DMS 273 treated with DMSO at 0.1 percent for 48 hours (cell line): Measurements from ENCODE around the gene CCDC141.

Experiments
- DNase-seq: peaks from one replicate; lab custom pipeline; 2025; lab: John Stamatoyannopoulos, UW

CCDC141 gene

DNA sequence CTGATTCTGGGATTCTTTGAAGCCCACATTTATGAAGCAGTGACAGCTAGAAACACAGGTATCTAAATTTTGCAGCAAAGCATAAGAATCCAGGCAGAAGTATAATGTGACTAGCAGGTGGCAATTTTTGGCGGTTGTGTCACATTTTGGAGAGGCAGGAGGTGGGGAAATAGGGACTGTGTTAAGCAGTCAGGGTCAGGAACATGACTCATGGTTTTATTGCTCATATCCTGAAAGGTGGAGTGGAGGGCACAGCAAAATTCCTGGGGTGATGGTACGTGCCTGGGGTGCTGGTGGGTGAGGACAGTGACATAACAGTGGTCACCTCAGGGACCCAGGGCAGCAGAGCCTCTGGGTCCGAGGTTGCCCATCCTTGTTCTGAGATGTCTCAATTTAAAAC, 179.2 kb downstream of the CCDC141 start:
- no peak for DNase-seq

DNA sequence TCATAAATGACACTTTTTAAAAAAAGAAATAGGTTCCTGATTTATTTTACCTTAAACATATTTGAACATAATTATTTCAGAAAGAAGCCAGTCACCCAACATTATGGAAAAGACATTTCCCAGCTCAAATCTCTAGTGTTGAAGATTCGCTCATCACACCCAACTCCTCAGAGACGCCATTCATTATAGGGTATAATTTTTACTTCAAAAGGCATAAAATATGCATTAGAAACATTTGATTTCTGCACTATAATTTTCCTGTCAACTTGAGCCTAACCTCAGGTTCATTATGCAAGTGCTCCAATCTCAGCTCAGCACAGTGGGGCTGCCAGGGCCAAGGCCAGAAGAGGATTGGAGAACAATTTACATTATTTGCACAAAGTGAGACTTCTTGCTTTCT, 183.9 kb downstream of the CCDC141 start:
- DNase-seq: no peak

DNA sequence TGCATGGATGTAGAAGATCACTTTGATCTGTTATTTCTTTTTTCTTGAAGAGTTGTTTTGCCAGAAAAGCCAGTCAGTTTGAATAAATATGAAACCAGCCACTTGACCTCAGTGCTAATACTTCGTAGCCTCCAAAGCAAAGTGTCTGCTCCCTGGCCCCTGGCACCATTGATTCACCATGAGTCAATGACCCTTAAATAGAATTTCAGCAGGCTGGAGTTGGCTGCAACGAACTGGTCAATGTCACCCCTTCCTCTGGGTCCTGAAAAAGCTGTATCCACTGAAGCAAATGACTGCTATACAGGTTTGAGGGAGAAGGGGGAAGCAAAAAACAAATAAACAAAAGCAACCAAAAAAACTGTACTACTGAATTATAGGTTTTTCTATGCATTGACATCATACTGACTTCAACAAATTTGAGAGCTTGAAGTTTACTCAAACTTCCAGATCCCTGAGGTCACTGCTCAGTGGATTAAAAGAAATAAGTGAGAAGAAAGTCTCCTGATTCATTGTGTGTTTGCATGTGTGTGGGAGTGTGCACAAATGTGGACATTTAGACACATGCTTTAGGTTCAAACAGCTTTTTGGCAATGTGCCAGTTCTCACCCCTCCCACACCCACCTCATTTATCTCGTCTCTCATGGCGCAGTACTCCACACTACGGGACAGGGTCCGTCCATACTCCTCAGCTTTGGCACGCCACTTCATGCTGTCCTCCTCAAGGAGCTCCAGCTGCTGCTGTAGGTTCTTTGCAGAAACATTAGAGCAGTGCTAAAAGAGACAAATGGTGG, 184.6 kb downstream of the CCDC141 start:
- DNase-seq: no peak

- no peak for DNase-seq
Measured at GRCh38 chr2:178863856-178864620, 185.9 kb downstream of the CCDC141 start.

- DNase-seq: no peak
Measured at GRCh38 chr2:178863130-178863855, 186.6 kb downstream of the CCDC141 start.

DNA sequence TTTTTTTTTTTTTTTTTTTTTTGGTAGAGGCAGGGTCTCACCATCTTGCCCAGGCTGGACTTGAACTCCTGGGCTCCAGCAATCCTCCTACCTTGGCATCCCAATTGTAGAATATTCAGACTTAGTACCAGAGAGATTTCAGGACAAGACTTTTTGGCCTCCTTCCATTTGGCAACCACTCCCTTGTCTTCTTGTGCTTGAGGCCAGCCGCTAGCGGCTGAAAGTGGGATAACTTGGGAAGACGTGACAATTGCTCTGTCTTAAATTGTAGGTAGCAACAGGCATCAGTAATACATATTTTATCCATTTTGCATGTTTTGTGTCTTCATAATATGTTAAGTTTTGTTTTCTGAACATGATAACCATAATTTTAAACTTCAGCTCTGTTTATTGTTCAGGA, 189.4 kb downstream of the CCDC141 start:
- peak; percentile 14 for DNase-seq

GRCh38 chr2:178859730-178860129, 190.2 kb downstream of the CCDC141 start:
- no peak for DNase-seq

DNA sequence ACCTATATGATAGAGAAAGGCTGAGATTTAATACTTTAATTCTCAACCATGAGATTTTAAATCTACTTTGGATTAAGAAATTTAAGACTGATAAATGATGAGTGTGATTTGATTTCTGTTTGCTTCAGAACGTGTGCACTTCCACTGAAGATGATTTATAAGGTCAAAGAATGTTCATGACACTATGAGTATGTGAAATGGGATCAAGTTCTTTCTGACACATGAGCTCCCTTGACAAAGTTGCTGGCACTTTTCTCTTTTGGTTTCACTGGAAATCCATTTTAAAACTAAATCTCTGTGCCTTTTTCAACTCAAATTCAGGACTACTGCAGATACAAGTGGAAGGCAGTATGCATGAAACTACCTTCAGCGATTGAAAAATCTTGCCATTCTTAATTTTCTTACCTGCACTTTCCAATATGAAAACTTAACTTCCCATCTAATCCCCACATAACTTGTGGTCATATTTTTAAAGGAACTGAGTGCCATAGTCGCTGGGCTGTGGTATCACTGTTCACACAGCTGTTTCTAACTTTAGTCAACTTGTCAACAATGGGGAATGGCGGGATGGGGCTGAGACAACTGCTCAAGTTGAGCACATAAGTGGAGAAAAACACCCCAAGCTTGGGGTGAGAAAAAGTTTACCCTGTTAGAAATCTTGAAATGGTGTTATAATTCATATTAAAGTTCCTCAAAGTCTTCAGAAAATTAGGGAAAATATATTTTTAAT, 190.9 kb downstream of the CCDC141 start:
- no peak for DNase-seq

DNA sequence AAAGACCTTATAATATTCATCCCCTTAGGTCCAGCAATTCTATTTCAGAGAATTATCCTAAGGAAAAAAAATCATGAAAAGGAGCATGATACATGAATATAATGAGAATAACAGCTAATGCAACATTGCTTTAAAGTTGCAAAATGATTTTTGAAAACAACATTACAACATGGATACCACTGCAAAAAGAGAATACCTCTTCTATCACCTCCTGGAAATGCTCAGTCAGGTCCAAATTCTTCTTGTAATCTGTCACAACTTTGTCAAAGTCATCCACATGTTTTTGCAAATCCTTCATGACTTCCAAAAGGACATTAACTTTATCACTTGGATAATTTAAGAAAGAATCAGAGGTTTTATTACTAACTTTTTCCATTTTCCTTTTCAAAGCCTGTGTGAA, 194.8 kb downstream of the CCDC141 start:
- DNase-seq: no peak

DNA sequence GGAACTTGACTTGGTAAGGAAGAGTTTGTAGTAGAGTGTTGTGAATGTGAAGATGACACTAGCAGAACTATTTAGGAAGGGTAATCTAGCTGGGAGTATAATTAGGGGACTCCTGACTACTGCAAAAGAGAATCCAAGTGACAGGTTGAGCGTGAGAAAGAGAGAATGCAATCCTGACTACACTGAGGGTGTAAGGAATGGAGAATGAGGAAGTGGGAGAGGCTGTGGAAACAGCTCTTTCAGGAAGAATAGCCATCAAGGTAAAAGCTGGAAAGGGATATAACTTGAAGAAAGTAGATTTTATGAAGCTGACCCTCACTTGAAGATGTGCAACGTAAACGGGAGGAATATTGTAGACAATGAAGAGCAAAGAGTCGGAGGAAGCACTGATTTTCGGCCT, 201.6 kb downstream of the CCDC141 start:
- no peak for DNase-seq

DNA sequence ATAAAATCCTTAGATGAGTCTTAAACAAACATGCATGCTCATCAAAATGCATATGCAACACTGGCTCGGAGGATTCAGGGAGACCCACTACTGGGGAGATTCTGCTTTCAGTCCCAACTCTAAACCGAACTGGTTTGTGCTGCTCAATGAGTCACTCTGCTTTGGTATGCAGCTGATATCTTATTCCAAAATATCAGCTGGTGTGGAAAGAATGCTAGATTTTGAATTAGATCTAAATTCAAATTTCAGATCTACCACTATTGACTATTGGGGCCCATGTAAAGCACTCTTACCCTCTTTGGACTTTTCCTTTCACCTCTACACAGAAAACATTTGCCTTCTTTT, 203.5 kb downstream of the CCDC141 start:
- no peak for DNase-seq

DNA sequence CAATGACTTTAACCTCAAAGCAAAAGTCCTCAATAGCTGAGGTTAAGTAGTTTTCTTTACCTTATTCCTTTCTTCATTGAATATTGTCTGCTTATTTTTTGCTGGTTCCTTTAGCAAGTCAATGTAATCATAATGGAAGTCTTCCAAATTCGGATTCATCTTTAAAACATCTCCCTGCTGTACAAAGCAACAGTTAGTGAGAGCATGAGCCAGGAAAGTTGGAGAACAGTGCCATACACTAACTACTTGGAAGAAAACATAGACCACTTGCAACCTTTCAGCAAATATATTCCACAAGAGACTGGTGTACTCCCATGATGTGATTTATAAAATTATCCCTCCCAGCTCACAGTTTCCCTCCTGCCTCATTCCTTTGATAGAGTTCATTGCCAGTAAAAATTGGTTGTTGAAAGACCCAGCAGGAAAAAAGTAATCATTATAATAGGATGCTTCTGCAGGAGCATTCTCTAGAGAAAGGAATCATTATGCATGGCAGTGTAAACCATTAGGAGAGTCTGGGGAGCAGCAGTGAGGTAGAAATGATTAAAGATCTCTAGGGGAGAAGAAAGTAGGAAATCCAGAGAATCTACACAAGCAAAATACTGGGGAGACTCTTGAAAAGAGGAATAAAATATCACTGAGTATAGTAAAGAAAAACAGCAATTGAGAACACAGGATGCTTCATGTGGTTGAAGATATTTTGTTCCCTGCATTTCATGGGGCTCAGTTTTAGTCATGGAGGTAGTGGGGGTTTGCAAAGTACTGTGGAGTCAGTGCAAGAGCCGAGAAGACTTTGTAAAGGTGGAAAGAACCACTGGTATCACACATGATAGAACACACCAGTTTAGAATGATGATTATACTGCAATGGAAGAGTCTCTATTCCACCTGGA, 204.1 kb downstream of the CCDC141 start:
- no peak for DNase-seq

DNA sequence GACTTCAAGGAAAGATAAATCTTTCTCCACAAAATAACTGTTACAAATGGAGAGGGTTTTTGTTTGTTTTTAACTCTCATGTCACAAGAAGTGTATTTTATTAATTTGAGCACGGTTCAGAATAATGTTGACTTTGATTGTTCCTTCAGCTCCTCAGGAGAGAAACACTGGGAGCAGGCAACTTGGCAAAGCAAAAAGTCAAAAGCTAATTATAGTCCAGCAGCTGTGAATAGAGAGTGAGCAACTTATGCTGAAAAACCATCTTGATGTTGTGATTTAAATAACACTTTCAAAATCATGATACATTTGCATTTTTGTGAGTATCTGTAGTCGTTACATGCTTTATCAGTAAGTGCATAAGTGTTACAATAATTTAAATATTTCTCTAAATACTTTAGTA, 205.2 kb downstream of the CCDC141 start:
- no peak for DNase-seq

- no peak for DNase-seq
Measured at GRCh38 chr2:178844269-178844668, 205.7 kb downstream of the CCDC141 start.

DNA sequence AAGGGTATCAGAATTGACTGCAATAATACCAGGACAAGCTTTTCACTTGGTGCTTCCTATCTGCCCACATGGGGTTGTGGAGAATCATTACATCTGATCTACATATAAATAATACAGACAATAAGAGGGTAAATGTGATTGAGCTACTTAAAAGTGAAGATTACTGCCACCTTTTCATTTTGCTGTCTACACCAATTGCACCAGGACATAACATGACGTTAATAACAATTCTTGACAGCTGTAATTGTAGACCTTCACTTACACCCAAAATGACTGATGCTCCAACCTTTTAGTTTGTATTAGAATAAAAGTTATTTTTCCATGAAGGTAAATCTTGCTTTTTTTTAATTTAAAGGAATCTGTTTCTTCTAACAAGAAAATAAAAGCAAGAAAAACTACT, 206.2 kb downstream of the CCDC141 start:
- DNase-seq: no peak

GRCh38 chr2:178836807-178837206, 213.1 kb downstream of the CCDC141 start:
- no peak for DNase-seq

GRCh38 chr2:178834086-178834485, 215.9 kb downstream of the CCDC141 start:
- no peak for DNase-seq

DNA sequence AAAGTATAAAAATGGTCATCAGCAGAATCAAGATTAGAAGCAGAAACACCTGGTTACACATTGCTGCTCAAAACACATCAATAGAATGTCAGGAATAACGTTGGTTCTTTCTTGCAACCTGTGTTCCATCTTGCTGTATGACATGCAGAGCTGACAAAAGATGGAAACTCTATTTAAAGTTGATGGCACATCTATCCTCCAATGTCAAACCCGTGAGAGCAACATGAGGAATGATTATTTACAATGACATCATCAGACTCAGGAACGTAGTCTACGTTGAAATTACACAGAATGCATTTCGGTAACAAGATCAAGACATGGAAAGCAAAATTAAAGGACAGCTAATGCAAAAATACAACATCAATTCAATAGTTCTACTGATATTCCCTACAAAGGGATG, 216.6 kb downstream of the CCDC141 start:
- no peak for DNase-seq

GRCh38 chr2:178830451-178830850, 219.5 kb downstream of the CCDC141 start:
- DNase-seq: no peak

- no peak for DNase-seq
Measured at GRCh38 chr2:178829981-178830380, 220.0 kb downstream of the CCDC141 start.

DNA sequence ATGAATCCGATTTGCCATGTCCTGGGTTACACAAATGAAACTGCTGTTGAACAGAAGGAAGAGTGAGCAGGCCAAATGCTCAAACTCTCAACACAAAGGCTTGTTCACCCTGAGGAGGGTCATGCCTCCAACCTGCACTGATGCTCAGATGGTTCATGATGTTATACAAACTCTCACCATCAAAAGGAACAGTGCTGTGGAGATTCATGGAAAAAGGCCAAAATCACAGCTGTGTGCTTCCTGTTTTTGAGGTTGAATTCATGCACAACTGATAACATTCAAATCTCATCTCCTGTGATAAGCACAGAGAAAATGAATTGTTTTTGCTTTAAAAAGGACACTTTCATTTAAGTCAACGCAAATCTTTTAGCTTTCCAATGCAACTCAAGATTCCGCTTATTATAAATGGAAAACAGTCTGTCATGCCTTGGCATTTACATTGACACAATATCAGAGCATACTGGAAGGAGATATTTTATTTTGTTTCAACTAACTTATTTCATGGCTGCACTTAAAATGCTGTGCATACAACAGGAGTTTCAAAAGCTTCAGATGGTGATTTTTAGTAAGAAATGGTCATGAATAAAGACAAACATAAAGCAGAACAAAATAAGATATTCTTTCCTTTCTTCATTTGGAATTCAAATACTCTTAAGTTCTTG, 220.5 kb downstream of the CCDC141 start:
- no peak for DNase-seq
